Measurements from ENCODE around the gene CDK5RAP1.

Gene CDK5RAP1

DNA sequence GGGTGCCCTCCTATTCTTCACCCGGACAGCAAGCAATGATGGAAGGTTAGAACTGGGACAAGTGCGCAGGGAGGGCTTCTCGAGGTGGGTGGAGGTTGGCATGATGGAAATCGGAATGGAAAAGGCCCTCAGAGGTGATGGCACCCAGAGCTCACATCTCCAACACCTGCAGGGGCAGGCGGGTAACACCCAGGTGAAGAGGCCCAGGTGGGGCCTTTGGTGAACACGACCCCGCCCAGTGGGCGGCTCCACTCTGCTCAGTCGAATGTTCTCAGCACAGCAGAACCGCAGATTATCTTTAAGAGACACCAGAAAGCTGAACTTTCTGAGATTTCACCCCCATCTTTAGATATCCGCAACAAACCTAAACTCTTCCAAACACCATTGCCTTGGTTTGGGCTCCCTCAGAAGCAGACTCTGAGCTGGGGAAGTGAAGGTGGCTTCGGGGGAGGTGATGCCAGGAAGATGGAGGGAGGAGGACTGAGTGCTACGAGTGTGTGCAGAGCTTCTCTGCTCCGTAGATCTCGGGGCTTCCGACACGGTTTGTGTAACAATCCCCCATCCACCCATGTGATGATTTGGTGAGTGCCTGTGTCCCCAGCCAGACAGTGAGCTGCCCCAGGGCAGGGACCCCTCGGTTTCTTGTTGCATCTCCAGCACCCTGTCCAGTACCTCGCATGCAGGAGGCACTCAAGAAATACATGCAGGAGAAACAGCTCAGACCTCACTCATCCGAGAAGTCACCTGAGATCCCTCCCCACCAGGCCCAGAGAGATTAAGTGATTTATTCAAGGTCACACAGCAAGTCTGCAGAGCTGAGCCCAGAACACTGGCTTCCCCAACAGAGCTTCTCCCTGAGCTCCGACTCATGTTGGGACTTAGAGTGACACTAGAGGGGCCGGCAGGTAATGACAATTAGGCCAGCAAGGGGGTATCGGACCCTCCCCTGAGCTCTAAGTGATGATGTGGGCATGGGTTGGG, 72.9 kb downstream of the CDK5RAP1 start:
- no peak for DNase-seq

- no peak for DNase-seq
These were observed 76.0 kb downstream of the CDK5RAP1 start for GRCh38 chr20:33325350-33325749.

DNA sequence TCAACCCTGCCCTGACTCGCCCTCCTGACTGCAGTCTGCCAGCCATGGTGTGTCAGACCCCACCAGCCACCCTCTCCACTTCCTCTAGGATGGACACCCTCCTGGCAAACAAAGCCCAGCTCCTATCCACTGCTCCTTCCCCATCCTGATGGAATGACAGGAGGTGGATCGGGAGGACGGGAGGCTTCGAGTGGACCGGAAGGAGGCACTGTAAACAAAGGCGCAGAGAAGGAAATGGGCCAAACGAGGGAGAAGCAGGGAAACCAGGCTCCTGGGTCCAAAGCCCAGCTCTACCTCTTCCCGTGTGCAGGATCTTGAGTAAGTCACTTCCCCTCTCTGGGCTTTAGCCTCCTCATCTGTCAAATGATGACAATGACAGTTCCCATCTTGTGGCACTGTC, 78.1 kb downstream of the CDK5RAP1 start:
- DNase-seq: no peak

DNA sequence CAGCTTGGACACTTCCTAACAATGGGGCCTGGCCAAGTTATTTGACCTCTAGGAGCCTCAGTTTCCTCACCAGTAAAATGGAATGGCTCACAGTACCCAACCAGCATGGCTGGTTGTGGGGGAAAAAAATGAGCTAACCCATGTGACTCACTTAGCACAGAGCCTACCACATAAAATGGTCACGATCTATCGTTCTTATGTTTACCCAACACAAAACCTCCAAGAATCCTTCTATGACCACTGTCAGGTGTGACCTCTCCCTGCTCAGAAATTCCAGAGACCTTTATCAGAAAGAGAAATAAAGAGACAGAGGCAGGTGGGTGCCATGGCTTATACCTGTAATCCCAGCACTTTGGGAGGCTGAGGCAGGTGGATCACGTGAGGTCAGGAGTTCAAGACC, 78.9 kb downstream of the CDK5RAP1 start:
- DNase-seq: no peak

DNA sequence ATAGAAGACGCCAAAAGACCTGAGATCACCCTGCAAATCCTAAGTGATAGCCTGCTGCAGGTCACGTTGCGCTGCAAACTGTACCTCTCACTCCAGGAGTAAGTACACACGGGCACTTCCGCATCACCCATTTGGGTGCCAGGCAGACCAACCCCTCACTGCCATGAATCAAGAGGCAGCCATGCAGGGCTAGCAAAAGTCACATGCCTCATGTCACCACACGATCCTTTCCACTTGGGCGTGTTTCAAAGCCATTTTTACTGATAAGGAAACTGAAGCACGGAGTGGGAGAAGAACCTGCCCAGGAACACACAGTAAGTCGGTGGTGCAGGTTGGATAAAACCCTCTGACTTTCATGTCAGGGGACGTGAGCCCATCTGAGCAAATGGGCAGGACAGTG, 81.3 kb downstream of the CDK5RAP1 start:
- DNase-seq: no peak

DNA sequence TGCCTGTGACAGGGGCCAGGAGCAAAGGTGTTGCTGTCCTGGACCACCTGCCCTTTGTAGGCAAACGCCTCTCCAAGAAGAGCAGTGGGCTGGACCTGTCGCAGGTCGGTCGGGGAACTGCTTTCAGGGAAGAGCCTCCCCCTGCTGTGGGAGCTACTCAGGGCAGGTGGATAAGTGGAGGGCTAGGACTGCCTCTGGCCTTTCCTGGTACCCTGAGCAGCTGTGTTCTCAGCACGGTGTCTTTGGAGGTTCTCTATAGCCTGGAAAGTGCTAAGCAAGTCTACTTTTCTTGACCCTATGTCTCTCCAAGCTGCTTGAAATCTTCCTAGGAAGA, 83.3 kb downstream of the CDK5RAP1 start:
- DNase-seq: no peak

DNA sequence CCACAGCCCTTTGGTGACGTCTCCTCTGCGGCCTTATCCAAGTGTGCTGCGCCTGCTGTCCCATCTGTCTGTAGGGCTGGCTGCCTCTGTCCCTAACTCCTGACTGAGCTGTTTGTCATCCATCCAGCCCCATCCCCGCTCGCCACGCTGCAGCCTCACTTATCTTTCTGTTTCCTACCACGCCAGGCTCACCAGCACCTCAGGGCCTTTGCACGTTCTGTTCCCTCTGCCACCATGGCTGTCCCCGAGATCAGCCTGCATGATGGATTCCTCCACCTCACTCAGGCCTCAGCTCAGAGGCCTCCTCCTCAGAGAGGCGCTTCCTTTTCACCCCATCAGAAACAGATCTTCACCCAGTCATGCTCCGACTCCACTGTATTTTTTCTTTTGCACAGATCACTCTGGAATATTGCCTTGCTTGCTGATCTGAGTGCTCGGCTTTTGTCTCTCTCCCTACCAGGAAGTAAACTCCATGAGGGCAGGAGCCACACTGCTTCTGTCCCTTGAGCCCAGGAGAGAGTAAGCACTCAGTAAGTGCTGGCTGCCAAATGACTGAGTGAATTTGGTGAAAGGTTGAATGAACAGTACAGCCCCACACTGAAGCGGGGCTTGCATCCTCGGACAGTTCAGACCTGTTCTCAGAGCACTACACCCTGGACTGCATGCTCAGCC, 83.8 kb downstream of the CDK5RAP1 start:
- DNase-seq: no peak

DNA sequence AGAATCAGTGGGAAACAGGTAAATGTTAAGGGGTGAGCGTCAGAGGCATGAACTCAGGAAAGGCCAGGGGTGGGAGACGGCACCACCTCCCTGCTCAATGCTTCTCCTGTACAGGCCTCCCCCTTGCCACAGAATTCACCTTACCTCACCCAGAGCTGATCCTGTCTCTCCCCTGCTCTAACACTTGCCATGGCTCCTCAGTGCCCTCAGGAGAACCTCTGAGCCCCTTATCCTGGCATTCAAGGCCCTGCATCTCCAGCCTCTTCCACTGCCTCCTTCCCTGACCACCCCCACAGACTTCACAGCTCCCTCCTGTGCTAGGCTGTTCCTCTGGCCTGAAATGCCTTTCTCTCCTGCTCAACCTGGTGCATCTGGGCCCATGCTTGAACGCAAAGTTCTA, 84.4 kb downstream of the CDK5RAP1 start:
- no peak for DNase-seq

GRCh38 chr20:33316343-33316742, 85.0 kb downstream of the CDK5RAP1 start:
- DNase-seq: no peak

- DNase-seq: no peak
These were observed 87.5 kb downstream of the CDK5RAP1 start for GRCh38 chr20:33313686-33314314.

DNA sequence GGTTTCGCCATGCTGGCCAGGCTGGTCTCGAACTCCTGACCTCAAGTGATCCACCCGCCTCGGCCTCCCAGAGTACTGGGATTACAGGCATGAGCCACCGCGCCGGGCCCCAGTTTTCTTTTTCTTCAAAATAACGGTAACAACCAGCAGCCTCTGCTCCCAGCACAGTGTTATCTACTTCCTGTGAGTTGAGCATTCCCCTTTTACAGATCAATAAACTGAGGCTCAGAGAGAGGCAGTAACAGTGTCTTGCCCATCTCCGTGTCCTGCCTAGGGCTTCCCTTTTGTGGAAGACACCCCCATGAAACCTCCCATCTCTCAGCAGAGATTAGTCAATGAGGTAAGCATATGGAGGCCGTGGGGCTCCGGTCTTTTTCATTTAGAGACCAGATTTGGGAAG, 88.7 kb downstream of the CDK5RAP1 start:
- DNase-seq: no peak

DNA sequence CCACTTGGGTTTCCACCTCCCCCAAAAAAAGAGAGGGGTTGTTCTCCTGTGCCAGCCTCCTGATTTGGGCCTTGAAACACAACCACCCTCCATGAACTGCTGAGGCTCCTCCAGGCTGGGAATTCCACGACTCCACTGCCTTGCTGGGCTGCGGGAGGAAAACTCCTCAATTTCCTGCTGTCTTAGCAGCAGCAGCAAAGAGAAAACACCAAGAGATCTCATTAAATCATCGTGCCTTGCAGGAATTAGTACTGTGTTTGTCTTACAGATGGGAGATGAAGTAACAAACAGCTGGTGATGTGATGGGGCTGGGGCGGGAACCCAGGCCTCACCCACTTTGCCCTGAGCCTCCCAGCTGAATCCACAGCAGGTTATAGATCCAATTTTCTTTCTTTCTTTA, 89.3 kb downstream of the CDK5RAP1 start:
- DNase-seq: no peak

DNA sequence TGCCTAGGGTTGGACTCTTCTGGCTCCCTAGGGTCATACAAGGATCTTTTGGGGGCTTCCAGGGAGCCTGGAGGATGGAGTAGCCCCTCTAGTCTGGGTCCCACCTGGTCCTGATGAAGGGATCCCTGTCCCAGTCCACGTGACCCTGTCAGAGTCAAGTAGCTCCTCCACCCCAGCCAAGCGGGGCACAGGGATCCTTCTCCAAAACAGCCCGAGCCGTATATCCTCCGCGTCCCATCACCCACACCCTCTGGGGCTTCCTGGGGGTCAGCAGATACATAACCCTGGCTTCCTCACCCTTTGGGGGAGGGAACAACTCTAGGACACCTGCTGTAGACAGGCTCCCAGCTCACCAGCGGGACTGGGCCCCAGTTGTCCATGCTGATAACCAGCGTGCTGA, 90.3 kb downstream of the CDK5RAP1 start:
- DNase-seq: no peak

- no peak for DNase-seq
These were observed 90.9 kb downstream of the CDK5RAP1 start for GRCh38 chr20:33310327-33310899.

DNA sequence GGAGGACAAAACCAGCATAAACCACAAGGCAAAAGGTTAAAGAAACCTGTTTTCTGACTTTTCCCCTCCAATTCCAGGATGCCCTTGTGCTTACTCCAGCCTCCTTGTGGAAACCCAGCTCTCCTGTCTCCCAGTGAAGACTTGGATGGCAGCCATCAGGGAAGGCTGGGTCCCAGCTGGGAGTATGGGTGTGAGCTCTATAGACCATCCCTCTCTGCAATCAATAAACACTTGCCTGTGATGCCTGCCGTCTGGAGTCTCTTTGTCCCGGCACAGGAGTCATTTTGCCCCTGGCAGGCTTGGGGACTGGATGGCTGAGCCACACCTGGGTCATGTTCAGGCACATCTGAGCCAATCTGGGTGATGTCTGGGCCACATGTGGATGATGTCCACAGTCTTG, 91.7 kb downstream of the CDK5RAP1 start:
- DNase-seq: no peak
